Kidney epithelial cell (primary cell): ENCODE results near the gene DIP2C. TPM values are rescaled to one million over a fixed set of nuclear protein-coding genes. Genes with fewer than 3 reads are reported as not detected.

Source experiments
- DNase-seq: peaks from one replicate; pipeline ENCODE4 v3.0.0-alpha.2; 2010; ENCODE audit warnings: low read depth
- H3K27me3 ChIP-seq: 2 replicates; pipeline ENCODE4 v1.6.0; 2011; ENCODE audit warnings: low read length; ENCODE audit not compliant: control insufficient read depth, insufficient read depth
- H3K36me3 ChIP-seq: 2 replicates; pipeline ENCODE4 v1.5.1; 2011; ENCODE audit warnings: low read length; ENCODE audit not compliant: control insufficient read depth, insufficient read depth
- H3K4me3 ChIP-seq: 2 replicates; pipeline ENCODE4 v1.5.1; 2011; ENCODE audit warnings: low read depth, mild to moderate bottlenecking, control low read depth, low read length
- total RNA-seq: library from RNA; depleted of rRNA; stranded (reverse); fragments of >200 nt; gene quantifications from 2 replicates; pipeline ENCODE4 v1.2.3, GENCODE V29; 2015
- TF ChIP-seq, protein P1 (sequence below): IDR thresholded peaks from 2 replicates; pipeline ENCODE4 v1.5.1; 2011; ENCODE audit warnings: mild to moderate bottlenecking, moderate library complexity, low read length, control low read depth, inconsistent platforms; ENCODE audit not compliant: insufficient read depth, poor library complexity, severe bottlenecking

Gene DIP2C
- total RNA-seq, 1 donor from 2014 or later, result 19.2 TPM

DNA sequence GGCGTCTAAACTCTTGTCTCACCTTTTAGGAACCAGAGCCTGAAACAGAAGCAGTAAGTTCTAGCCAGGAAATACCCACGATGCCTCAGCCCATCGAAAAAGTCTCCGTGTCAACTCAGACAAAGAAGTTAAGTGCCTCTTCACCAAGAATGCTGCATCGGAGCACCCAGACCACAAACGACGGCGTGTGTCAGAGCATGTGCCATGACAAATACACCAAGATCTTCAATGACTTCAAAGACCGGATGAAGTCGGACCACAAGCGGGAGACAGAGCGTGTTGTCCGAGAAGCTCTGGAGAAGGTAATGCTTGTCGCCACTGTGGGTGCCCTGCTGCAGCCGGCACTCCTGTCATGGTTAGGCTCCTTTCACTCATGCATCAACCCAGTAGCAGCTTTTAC, 441.2 kb downstream of the DIP2C start:
- H3K36me3 ChIP-seq, result no peaks in the 10 kb centered on the region
- TF ChIP-seq, protein P1, sequence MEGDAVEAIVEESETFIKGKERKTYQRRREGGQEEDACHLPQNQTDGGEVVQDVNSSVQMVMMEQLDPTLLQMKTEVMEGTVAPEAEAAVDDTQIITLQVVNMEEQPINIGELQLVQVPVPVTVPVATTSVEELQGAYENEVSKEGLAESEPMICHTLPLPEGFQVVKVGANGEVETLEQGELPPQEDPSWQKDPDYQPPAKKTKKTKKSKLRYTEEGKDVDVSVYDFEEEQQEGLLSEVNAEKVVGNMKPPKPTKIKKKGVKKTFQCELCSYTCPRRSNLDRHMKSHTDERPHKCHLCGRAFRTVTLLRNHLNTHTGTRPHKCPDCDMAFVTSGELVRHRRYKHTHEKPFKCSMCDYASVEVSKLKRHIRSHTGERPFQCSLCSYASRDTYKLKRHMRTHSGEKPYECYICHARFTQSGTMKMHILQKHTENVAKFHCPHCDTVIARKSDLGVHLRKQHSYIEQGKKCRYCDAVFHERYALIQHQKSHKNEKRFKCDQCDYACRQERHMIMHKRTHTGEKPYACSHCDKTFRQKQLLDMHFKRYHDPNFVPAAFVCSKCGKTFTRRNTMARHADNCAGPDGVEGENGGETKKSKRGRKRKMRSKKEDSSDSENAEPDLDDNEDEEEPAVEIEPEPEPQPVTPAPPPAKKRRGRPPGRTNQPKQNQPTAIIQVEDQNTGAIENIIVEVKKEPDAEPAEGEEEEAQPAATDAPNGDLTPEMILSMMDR, result no peak
- no peak for DNase-seq

DNA sequence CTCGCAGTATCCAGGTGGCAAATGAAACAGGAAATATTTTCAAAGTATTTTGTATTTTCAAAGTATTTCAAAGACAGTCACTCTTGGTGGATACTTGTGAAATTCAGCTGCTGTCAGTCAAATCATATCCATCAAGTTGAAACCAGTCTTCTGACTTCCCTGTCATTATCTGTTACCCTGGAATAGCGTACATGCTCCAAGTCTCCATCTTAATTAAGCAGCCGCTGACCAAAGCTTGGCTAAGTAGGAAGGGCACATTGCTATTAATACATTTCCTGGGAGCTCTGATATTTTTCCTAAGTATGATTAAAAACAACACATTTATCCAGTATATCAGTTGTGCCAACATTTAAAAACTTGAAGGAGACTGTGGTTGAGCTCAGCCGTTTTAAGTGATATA, 442.0 kb downstream of the DIP2C start:
- Histone ChIP-seq H3K4me3 (no peak overlapping the region), H3K36me3 (no peaks in the 10 kb centered on the region), H3K27me3 (no peaks in the 10 kb centered on the region)
- DNase-seq, result no peak
- TF ChIP-seq, protein P1, result no peak

More for the DNA sequence above, 441.2 kb downstream of the DIP2C start:
- no peak overlapping the region for H3K4me3 ChIP-seq
- no peaks in the 10 kb centered on the region for H3K27me3 ChIP-seq

DNA sequence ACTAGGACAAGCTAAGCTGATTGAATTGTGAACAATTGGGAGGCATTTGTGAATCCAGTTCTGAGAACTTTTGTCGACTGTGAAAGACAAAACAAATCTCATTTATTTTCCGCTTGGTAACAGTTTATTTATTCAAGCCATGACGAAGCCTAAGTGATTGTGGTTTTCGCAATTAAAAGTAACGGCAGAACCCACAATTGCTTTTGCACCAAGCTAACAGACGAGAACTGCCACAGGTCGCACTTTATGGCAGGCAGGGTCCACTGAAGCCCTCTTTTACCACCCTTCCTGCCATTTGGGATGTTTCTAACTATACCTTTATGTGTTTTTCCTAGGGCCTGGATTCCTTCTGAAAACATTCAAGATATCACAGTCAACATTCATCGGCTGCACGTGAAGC, 443.0 kb downstream of the DIP2C start:
- Histone ChIP-seq H3K4me3 (no peak overlapping the region), H3K27me3 (no peaks in the 10 kb centered on the region), H3K36me3 (peaks cover under 1% of the 10 kb centered on the region)
- DNase-seq, result no peak
- TF ChIP-seq, protein P1, result no peak

DNA sequence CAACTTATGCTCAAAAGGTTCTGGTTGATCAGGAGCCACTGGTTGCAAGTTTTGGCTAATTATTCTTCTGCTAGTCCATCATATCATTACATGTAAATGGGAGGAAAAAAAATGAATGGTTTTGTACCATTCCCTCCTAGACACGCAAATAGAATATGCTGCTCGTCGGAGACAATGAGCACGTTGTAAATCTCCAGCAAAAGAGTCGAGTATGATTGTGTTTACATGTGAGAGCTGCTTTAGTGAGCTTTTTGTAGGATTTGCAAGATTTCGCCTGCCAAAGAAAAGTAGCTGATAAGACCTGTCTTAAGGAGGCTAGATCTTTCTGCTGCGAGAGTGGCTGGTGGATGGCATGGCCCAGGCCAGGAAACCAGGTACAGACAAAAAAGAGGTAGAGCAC, 445.2 kb downstream of the DIP2C start:
- TF ChIP-seq, protein P1, result no peak
- Histone ChIP-seq H3K27me3 (no peaks in the 10 kb centered on the region), H3K36me3 (peaks cover 1% of the 10 kb centered on the region), H3K4me3 (no peak overlapping the region)
- no peak for DNase-seq

DNA sequence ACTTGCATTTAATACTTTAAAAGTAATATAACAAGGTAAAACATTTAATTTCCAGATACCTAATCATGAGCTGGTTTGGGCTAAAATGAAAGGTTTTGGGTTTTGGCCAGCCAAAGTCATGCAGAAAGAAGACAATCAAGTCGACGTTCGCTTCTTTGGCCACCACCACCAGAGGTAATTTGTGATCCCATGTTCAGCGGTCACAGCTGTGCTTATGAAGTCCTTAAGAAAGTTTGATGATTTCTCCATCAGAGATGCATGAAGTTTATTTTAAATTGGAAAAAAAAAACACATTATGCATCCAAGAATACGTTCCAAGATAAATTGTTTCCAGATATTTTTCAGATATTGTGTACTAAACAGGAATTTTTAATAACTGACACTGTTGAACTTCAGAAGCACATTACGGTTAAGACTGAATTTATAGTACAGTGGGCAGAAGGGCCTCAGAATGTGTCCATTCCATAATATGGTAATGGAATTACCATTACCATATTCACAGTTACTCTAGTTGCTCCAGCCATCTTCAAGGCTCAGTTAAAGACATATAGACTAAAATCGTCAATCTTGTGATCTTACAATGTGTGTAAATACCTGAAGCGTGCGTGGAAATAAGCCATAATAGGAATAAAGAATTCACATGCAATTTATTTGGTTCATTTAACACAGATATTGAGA, 447.4 kb downstream of the DIP2C start:
- Histone ChIP-seq H3K27me3 (no peaks in the 10 kb centered on the region), H3K36me3 (peaks cover 1% of the 10 kb centered on the region), H3K4me3 (no peak overlapping the region)
- no peak for DNase-seq
- TF ChIP-seq, protein P1, result no peak

DNA sequence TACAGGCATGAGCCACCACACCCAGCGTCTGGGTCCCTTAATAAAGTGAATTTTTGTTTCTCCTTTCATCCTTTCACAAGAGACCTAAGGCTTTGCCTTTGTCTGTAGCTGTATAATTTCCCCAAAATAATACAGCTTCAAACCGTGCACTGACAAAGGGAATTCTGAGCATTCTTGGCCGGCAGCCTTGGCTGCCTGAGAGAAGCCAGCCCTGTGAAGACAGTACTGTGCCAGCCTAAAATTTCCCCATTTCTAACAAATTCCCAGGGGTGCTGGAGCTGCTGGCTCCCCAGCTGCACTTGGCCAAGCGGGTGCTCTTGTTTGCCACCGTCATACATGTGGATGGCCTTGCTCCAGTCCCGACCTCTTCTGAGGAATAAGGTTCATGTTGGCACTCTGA, 448.0 kb downstream of the DIP2C start:
- DNase-seq, result no peak
- Histone ChIP-seq H3K4me3 (no peak overlapping the region), H3K27me3 (no peaks in the 10 kb centered on the region), H3K36me3 (peaks cover 1% of the 10 kb centered on the region)
- TF ChIP-seq, protein P1, result no peak
